Amygdala (tissue), 56 donors: ENCODE measurements around the gene CDH11.

Experiments
- DNase-seq, 56 donors: peaks; one replicate each; lab custom pipeline; 2025; lab: John Stamatoyannopoulos, UW

CDH11 gene

GRCh38 chr16:65075877-65076276, 46.0 kb downstream of the CDH11 start:
- no peak for DNase-seq

GRCh38 chr16:65071433-65072311, 50.2 kb downstream of the CDH11 start:
- DNase-seq, result peak in 54 of 56 donors; percentile 29 to 90 (median 75)

GRCh38 chr16:65070831-65071432, 50.9 kb downstream of the CDH11 start:
- DNase-seq, result peak in 52 of 56 donors; percentile 31 to 92 (median 76)

DNA sequence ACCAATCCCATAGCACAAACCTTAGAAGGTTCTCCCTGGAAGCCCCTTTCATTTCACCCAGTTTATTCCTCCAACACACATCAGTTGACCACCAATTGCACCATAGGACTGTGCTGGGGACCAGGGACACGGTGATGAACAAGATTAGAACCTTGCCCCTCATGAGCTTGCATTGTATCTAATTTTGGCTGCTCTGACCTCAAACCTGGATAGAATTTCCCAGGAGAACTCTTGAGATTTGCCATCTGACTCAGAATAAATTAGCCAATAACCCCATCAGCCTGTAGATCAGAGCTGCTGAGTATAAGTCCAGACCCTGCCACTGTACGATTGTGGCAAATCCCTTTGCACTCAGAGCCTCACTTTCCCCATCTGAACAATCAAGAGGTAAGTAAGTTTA, 52.1 kb downstream of the CDH11 start:
- no peak for DNase-seq

DNA sequence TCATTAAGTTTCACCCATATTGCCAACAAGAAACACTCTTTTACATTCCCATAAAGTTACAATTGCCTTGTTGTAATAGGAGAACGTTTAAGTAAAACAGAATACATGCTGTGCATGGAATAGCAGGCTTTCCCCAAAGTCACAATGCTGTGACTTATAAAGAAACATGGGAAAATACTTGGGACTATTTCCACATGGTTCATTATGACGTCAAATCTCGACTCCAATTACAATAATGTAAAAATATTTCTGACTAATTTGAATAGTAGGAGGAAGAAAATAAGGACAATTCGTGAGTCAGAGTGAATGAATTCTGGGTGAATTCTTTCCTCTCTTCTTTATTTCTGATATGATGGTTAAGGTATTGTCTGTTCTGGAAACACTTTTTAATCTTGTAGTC, 52.8 kb downstream of the CDH11 start:
- DNase-seq, result no peak

- peak in 1 of 56 donors; percentile 17 for DNase-seq
These were observed 53.6 kb downstream of the CDH11 start for GRCh38 chr16:65068151-65068740.

DNA sequence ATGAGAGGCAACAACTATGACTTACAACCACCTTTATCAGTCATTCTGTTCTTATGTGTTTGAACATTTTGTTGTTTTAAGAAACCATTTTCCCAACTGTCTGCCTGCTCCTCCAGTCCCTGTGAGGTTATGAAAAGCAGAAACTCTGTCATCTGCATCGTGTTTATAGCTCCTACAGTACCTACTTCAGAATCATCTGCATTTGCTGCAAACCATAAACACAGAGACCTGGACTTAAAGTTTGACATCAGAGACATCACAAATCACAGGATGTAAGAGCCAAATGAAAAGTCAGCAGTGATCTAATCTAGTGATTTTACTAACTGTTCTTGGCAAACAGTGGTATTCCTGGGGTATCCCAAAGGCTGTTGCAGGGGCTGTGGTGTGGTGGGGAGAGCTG, 55.2 kb downstream of the CDH11 start:
- DNase-seq, result no peak

- DNase-seq, result no peak
These were observed 56.8 kb downstream of the CDH11 start for GRCh38 chr16:65065031-65065430.

DNA sequence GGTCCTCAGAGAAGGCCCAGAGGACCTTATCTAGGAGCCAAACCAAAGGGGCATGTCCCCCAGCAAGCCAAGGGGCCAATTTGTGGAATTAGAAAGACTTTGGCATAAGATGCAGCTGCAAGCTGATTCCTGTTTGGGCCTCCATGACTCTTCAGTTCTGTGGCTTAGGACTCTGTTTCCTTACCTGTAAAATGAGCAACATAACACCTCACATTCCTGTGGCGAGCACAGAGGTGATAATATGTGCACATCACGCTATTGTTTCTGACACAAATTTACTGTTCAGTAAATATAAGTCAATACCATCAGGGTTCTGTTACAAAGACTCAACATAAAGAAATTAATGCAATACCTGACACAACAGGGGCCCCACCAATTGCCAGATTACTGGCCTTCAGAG, 57.7 kb downstream of the CDH11 start:
- DNase-seq, result no peak

GRCh38 chr16:65062736-65063583, 58.9 kb downstream of the CDH11 start:
- DNase-seq, result peak in 13 of 56 donors; percentile 2 to 50 (median 16)

GRCh38 chr16:65061935-65062518, 59.8 kb downstream of the CDH11 start:
- peak in 1 of 56 donors; percentile 21 for DNase-seq

DNA sequence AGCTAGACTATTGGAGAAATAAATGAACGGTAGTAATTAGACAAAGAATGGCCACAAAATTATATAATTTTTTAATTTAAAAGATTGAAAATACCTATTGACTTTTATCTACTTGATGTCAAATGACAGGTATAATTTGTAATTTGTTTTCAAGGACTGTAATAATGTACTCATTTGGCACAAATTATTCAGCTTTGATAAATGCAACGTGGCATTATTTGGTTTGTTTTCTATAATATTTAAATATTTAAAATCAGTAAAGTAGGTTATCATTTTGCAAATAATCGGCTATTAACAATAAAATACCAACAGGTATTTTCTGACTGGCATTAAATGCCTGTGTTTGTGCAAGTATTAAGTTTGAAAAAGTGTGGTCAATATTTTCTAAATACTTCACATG, 60.6 kb downstream of the CDH11 start:
- DNase-seq, result no peak

DNA sequence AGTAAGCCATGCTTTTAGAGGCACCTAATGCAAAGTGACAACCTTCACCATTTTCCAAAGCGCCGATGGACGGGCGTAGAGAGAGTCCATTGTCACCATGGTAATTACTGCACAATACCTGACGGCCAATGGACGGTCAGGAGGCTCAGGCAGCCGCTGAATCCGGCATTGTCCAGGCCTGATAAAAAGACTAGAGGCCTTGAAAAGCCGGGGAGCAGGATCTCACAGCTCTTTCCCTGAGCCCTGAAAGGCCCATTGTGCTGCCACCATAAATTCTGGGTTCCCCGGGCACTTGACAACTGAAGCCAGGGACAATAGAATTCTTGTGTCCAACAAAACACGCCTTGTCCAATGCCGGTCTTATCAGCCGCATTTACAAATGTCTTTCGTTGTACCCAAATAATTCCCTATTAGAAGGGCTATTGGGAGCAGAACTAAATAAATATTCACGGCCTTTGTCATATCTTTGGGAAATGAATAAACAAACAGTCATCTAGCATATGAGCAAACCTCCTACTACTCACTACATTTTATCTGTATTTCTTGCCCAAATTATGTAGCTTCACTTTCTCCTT, 62.4 kb downstream of the CDH11 start:
- peak in 54 of 56 donors; percentile 15 to 94 (median 79) for DNase-seq

DNA sequence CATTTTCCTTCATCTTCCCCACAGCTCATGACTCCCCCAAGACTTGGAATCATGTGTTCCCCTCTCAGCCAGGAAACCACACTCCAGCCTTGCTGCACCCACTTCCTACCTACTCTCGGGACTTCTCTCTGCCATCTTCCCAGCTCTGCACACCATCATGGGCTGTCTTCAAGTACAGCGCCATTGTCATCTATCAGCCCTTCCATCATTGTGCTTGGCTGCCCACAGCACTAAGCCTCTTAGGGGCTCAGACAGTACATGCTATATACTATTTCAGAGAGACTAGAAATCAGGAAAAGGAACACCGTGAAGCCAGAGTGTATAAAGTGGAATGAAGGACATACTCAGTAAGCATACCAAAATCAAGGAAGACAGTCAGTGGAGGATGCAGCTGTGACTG, 64.7 kb downstream of the CDH11 start:
- DNase-seq, result no peak

DNA sequence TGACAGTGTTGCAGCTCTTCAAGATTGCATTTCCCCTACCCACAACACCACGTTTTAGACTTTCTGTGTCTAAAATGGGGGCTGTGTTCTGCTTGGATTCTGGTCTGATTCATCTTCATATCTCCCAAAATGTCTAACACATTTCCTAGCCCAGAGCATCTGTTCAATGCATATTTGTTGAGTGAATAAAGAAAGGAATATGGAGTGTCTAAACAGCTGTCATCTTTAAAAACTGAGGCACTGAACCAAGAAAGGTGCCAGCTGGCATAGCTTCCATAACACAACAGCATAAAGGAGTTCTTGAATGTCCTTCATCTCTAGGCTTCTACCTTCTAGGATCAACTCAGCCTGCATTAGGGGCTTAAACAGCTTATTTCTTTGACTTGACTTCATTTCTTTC, 67.4 kb downstream of the CDH11 start:
- no peak for DNase-seq

DNA sequence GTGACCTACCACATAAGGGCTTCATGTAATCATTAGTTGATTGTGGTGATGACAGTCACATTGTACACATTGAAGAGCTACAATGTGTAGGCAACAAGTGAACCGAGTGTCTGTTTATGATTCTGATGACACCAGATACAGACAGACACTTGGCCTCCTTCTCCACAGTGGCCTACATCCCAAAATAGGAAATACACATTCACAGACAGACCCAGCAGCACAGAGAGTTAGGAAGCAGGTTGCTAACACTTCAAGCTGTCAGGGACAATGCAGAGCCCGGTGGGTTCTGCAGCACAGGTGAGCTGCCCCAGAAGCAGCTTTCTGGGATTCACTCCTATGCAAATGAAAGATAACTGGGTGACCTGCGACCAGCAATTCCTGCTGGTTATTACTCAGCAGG, 72.2 kb downstream of the CDH11 start:
- DNase-seq, result no peak

- DNase-seq, result no peak
These were observed 75.9 kb downstream of the CDH11 start for GRCh38 chr16:65045961-65046360.

GRCh38 chr16:65044873-65045272, 77.0 kb downstream of the CDH11 start:
- no peak for DNase-seq

- DNase-seq, result no peak
These were observed 77.8 kb downstream of the CDH11 start for GRCh38 chr16:65044026-65044425.
